Lung (tissue), 12 donors: ENCODE data around the gene FGF14. TPM values are rescaled to one million over a fixed set of nuclear protein-coding genes. Genes with fewer than 3 reads are reported as not detected.

ENCODE experiments used
- ATAC-seq: fragments of 200-7000 bp; cut with Tn5 transposase; one replicate; pipeline ENCODE4 v1.9.1; 2020; ENCODE audit warnings: moderate number of reproducible peaks; ENCODE audit not compliant: insufficient read depth, low FRiP score
- DNase-seq, 3 donors: peaks; one replicate each; pipeline ENCODE4 v3.0.0-alpha.2; 2013 to 2017
- H3K27ac ChIP-seq, 2 donors: one replicate each; pipeline ENCODE4 v1.5.1; 2013; ENCODE audit warnings: mild to moderate bottlenecking in 2 of 2, moderate library complexity in 2 of 2, control low read depth in 1 of 2, inconsistent platforms in 1 of 2, low read depth in 1 of 2, low read length in 1 of 2
- H3K27me3 ChIP-seq, 3 donors: one replicate each; pipeline ENCODE4 v1.5.1; 2013; ENCODE audit warnings: low read length in 2 of 3; ENCODE audit not compliant: control insufficient read depth in 3 of 3, insufficient read depth in 3 of 3
- H3K36me3 ChIP-seq, 4 donors: one replicate each; pipeline ENCODE4 v1.5.1; 2013; ENCODE audit warnings: low read length in 4 of 4, mild to moderate bottlenecking in 1 of 4, moderate library complexity in 1 of 4; ENCODE audit not compliant: control insufficient read depth in 4 of 4, insufficient read depth in 4 of 4
- H3K4me1 ChIP-seq, 5 donors: one replicate each; pipeline ENCODE4 v1.5.1; 2013; ENCODE audit warnings: low read length in 5 of 5, mild to moderate bottlenecking in 2 of 5, moderate library complexity in 1 of 5; ENCODE audit not compliant: control insufficient read depth in 5 of 5, insufficient read depth in 5 of 5
- H3K4me3 ChIP-seq: one replicate; pipeline ENCODE4 v1.5.1; 2013; ENCODE audit warnings: mild to moderate bottlenecking, control low read depth, moderate library complexity
- H3K9ac ChIP-seq, 2 donors: one replicate each; pipeline ENCODE4 v1.5.1; 2013; ENCODE audit warnings: low read length in 2 of 2, control low read depth in 1 of 2; ENCODE audit not compliant: insufficient read depth in 1 of 2
- H3K9me3 ChIP-seq, 4 donors: one replicate each; pipeline ENCODE4 v1.5.1; 2013; ENCODE audit warnings: low read length in 3 of 4, mild to moderate bottlenecking in 1 of 4, moderate library complexity in 1 of 4; ENCODE audit not compliant: control insufficient read depth in 4 of 4, insufficient read depth in 3 of 4
- WGBS, 2 donors: extraction: QIAGEN DNeasy Blood & Tissue Kit; methylation state at CpG; one replicate each; pipeline ENCODE4 v1.1.7; 2013; 5-methylcytosine and 5-hydroxymethylcytosine counted together
- polyA plus RNA-seq, 2 donors: library from polyadenylated mRNA; stranded (reverse); fragments of 200-250 nt; gene quantifications; one replicate each; pipeline ENCODE4 v1.2.1, GENCODE V29; 2013
- total RNA-seq, 2 donors: library from RNA; depleted of rRNA in 1 of 2; stranded (reverse); fragments of >200 nt in 1 of 2; gene quantifications; one replicate each; pipeline ENCODE4 v1.2.1, GENCODE V29; 2014 to 2021
- TF ChIP-seq, protein P1 (sequence below): IDR thresholded peaks from 2 replicates; pipeline ENCODE4 v1.5.1; 2012; ENCODE audit warnings: mild to moderate bottlenecking; ENCODE audit errors: control extremely low read depth, extremely low read depth
- donor health status: control.
- donor health status: control.
- donor health status: Bipolar disorder and iron deficiency.
- donor health status: healthy.
- donor health status: DM: yes; HTN: yes; CAD: no.

FGF14 gene
- total and polyA plus RNA-seq, 4 donors, result 0.59 to 12.9 (median 2.3) TPM

- Histone ChIP-seq H3K9me3 (no peaks in the 10 kb centered on the region), H3K4me1 (no peaks in the 10 kb centered on the region), H3K27ac (no peak overlapping the region), H3K36me3 (no peaks in the 10 kb centered on the region), H3K9ac (no peak overlapping the region), H3K4me3 (no peak overlapping the region), H3K27me3 (no peaks in the 10 kb centered on the region)
- 78 to 86% methylated on average over 1 of the region's 1 CpG for WGBS, 2 donors
- DNase-seq (no peak), ATAC-seq (no peak)
- TF ChIP-seq, protein P1, sequence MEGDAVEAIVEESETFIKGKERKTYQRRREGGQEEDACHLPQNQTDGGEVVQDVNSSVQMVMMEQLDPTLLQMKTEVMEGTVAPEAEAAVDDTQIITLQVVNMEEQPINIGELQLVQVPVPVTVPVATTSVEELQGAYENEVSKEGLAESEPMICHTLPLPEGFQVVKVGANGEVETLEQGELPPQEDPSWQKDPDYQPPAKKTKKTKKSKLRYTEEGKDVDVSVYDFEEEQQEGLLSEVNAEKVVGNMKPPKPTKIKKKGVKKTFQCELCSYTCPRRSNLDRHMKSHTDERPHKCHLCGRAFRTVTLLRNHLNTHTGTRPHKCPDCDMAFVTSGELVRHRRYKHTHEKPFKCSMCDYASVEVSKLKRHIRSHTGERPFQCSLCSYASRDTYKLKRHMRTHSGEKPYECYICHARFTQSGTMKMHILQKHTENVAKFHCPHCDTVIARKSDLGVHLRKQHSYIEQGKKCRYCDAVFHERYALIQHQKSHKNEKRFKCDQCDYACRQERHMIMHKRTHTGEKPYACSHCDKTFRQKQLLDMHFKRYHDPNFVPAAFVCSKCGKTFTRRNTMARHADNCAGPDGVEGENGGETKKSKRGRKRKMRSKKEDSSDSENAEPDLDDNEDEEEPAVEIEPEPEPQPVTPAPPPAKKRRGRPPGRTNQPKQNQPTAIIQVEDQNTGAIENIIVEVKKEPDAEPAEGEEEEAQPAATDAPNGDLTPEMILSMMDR, result no peak
Observed at GRCh38 chr13:102142473-102142826, 259.4 kb downstream of the FGF14 start.

DNA sequence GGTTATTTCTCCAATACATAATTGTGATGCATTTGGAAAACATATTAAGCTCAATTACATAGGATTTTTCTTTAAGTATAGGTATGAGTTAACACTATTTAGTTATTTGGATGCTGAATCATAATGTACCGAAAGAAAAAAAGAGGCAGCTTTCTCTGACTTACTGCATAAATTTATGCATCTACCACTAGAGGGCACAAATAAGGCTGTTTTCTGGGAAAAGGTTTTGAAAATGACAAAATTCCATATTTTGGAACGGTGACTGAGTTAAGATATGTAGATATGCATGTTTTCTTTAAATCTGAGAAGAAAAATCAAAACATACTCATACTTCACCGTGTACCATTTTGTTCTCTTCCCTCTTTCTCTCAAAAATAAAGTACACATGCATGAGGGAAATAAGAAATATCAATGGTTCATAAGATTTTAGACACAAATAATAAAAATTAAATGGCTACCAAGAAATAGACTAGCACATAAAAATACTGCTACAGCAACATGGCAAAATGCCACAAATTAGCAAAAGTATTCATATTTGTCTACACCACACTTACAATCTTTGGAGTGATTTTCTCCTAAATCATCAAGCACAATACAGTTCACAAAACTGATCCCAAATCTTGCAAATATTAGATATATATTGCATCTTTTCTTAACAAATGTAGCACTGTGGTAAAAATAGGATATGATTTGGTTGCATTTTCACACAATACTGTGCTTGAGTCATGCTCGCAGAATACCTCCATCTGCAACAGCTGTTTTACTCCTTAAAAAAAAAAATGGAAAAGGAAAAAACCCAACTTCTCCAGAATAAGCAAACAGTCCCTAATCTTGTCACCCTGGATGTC, 260.0 kb downstream of the FGF14 start:
- TF ChIP-seq, protein P1, result peak; percentile 14
- no peak overlapping the region for H3K27ac ChIP-seq
- H3K9ac ChIP-seq, result no peak overlapping the region
- 35 to 41% methylated on average over 4 of the region's 4 CpGs for WGBS, 2 donors
- no peak for ATAC-seq
- H3K36me3 ChIP-seq, result no peaks in the 10 kb centered on the region
- no peak overlapping the region for H3K4me3 ChIP-seq
- H3K4me1 ChIP-seq, result no peaks in the 10 kb centered on the region
- no peaks in the 10 kb centered on the region for H3K9me3 ChIP-seq
- peak in 2 of 3 donors; percentile 37 to 53 for DNase-seq
- H3K27me3 ChIP-seq, result no peaks in the 10 kb centered on the region

- H3K4me1 ChIP-seq, result no peaks in the 10 kb centered on the region
- no peaks in the 10 kb centered on the region for H3K36me3 ChIP-seq
- H3K27me3 ChIP-seq, result peaks cover 0 to 3% (median 0%) of the 10 kb centered on the region in 3 donors
- no peak for DNase-seq
- no peaks in the 10 kb centered on the region for H3K9me3 ChIP-seq
- no peak overlapping the region for H3K9ac ChIP-seq
- no peak for ATAC-seq
- WGBS, 2 donors, result 80 to 83% methylated on average over 4 of the region's 4 CpGs
- no peak overlapping the region for H3K4me3 ChIP-seq
- no peak overlapping the region for H3K27ac ChIP-seq
- TF ChIP-seq, protein P1, result no peak
Observed at GRCh38 chr13:102139626-102140025, 262.2 kb downstream of the FGF14 start.
